Measurements from ENCODE around the gene LMBRD1.

DNA sequence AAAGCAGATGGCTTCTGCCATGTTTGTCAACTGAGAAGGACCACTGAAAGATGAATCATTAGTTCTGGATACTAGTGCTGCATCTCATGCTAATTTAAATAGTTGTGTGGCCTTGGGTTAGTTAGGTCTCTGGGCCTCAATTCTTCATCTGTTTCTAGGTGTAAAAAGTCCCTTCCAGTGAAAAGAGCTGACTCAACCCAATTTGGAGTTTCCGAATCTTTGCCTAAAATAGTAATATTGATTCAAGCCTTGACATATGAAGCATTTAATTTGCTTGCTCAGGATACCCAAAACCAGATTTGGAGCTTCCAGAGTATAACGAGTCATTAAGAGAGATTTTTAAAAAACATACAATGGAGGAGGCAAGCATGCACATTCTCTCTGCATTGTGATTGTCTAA, 163.9 kb downstream of the LMBRD1 start:
- TF ChIP-seq, protein P1, sequence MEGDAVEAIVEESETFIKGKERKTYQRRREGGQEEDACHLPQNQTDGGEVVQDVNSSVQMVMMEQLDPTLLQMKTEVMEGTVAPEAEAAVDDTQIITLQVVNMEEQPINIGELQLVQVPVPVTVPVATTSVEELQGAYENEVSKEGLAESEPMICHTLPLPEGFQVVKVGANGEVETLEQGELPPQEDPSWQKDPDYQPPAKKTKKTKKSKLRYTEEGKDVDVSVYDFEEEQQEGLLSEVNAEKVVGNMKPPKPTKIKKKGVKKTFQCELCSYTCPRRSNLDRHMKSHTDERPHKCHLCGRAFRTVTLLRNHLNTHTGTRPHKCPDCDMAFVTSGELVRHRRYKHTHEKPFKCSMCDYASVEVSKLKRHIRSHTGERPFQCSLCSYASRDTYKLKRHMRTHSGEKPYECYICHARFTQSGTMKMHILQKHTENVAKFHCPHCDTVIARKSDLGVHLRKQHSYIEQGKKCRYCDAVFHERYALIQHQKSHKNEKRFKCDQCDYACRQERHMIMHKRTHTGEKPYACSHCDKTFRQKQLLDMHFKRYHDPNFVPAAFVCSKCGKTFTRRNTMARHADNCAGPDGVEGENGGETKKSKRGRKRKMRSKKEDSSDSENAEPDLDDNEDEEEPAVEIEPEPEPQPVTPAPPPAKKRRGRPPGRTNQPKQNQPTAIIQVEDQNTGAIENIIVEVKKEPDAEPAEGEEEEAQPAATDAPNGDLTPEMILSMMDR (IDR thresholded peaks at IDR 0.05; ENCODE audit: borderline replicate concordance, extremely low read depth, low read length, poor library complexity, severe bottlenecking), result no peak
- no peak for TF ChIP-seq EZH2 (IDR thresholded peaks at IDR 0.05; ENCODE audit: borderline replicate concordance, low read depth, low read length, severe bottlenecking)
